HG02852 (cell line): Measurements from ENCODE around the gene SOX12.

Source experiments
- ATAC-seq: cut with Tn5 transposase; IDR thresholded peaks from one replicate; pipeline ENCODE4 v1.9.1; 2021; ENCODE audit warnings: mild to moderate bottlenecking, moderate library complexity; ENCODE audit not compliant: unreplicated experiment

SOX12 gene

DNA sequence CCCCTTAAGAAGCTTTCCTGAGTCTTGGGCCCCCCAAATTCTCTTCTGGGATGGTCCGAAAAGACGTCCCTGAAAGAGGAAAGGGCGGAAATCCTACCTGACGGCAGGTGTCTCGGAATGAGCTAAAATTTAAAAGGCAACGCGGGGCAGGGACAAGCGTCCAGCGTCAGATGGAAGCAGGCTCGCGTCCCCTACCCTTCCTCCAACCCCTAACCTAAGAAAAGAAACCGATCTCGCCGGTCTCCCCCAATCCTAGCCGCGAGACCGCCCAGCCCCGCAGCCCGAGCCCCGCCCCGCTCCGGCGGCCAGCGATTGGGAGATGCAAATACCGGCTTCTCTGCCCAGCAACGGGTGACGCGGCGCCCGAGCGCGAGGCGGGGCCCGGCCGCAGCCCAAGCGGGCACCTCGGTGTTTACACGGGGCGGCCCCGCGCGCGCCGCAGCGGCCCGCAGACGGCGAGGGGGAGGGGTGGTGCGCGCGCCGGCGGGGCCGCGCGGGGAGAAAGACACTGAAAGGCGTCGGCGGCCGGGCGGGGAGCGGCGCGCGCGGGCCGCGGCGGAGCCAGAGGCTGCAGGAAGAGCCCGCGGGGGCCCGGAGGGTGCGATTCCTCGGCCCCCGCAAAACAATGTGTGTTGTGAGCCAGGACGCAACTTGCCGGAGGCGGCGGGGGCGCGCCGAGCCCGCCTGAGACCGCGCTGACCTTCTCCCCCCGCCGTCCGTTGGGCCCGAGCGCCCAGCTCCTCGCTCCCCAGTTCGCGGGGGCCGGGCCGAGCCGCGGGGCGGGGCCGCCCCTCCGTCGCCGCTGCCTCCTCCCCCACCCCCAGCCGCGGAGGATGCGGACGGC lies at the start of gene SOX12:
TSS of gene SOX12 (plus strand) at position 508 of the 844 bp plus-strand sequence. CDS start 373 bp downstream, outside the sequence.
- peak; percentile 68 for ATAC-seq

- no peak for ATAC-seq
Observed at GRCh38 chr20:275791-276190, 49.6 kb upstream of the SOX12 start.

DNA sequence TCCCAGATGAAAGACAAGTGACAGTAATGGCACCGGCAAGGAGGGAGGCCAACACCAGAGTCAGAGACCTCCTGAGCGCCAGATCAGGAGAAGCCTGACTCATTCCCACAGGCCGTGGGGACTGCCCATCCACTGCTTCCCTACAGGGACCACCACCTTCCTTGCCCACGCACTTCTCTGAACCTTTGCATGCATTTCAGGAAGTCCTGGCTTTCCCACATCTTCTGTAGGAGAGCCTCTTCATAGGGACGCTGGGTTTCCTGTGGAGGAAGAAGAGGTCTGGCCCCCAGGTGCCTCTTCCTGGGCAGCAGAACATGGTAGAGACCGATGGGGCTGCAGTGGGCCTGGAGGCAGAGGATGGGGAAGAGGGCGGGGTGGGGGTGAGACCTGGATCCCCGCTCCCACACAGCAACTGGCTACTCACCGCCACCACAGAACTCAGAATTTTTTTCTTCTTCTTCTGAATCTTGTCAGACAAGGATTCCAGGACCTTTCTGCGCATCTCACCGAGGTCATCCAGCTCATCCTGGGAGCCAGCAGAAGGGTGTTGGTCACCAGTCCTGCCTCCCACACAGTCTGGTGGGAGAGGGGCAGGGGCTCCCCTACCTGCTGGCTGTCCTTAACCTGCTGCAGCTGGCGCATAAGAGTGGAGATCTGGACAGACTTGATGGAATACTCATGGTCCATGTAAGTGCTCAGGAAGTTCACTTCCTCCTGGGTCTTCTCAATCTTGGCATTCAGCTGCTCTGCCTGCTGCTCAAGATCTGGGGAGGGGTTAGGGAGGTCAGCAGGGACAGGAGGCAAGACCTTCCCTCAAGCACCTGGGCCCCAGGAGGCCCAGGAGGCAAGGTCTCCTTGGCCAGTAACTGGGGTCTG lies 48.5 kb upstream of the SOX12 start:
- no peak for ATAC-seq

DNA sequence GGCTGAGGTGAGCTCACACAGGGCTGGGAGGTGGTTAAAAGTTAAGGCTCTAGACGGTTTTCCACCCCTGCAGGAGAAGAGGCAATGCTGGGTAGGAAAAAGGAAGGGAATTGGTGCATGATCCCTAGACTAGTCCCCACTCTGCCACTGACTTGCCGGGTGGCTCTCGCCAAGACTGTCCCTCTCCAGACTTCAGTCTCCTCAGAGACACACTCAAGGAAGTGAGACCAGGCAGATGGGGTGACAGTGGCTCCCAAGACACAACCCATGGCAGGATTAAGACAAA lies 47.9 kb upstream of the SOX12 start:
- no peak for ATAC-seq

DNA sequence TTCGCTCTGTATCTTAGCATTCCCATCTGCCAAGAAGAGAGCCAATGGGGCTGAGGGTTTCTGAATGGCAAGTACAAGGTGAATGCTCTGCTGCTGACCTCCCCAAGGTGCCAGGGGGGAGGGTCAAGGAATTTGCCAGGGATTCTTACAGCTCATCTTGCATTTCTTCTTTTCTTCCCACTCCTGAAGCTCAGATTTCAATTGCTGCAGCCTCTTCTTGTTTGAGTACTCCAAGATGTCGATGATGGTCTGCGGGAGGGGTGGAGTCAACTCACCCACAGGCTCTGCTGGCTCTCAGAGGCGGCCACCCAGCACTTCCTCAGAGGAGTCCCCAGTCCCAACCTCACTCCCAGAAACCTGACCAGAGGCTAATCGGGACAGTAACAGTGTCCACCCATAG lies 47.2 kb upstream of the SOX12 start:
- ATAC-seq = no peak

- no peak for ATAC-seq
Observed at GRCh38 chr20:278607-279571, 46.5 kb upstream of the SOX12 start.

- ATAC-seq = no peak
Observed at GRCh38 chr20:284172-284571, 41.2 kb upstream of the SOX12 start.

DNA sequence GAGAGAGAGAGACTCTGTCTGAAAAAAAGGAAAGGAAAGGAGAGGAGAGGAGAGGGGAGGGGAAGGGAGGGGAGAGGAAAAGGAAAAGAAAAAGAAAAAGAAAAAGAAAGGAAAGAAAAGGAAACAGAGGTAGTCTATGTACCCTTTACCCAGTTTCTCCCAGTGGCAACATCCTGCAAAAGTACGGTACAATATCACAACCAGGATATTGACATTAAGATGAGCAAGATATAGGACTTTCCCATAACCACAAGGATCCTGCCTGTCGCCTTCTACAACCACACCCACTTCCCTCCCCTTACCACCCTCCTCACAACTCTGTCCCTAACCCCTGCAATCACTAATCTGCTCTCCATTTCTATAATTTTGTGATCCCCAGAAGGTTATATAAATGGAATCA lies 38.8 kb upstream of the SOX12 start:
- no peak for ATAC-seq

GRCh38 chr20:288956-289692 lies 36.2 kb upstream of the SOX12 start:
- no peak for ATAC-seq

DNA sequence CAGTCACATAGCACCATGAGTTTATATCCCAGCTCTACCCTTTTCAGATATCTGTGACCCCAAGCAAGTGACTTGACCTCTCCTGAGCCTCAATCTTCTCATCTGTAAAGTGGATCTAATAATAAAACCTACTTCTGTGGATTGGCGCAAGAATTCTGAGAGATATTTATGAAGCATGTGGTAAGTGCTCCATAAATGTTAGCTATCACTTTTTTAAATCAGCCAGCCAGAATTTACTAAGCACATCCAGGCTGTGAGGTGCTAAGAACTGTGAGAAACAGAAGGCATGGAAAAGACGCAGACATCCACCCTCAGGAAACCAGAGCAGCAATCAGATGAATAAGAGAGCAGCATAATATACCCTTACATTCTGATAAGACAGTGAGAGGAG lies 35.7 kb upstream of the SOX12 start:
- ATAC-seq = peak; percentile 11

- peak; percentile 90 for ATAC-seq
Observed at GRCh38 chr20:290084-290831, 35.1 kb upstream of the SOX12 start, which contains the start of gene C20orf96. C20orf96 (minus strand) TSS chr20:290750; CDS start chr20:290610, 140 bp downstream.

GRCh38 chr20:294602-295001 lies 30.8 kb upstream of the SOX12 start:
- no peak for ATAC-seq

DNA sequence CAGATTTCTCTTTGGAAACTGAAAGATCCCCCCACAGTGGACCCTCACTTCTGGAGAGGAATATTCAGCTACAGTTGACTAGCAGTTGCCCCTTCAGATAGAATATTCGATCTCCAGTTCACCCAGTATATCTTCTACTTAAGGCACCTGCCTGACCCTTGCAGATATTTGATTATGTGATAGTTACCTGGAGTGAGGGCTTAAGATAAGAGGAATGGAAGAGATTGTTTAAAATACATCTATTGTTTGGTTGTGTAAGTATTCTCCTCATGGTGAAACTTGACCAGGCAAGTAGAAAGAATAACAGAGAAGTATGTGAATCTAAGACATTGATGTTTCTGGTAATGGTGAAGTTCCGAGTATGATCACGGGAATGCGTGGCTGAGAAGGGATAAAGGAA lies 29.5 kb upstream of the SOX12 start:
- no peak for ATAC-seq

GRCh38 chr20:297098-297924 lies 28.0 kb upstream of the SOX12 start, which contains the start of gene ZCCHC3:
ZCCHC3 (plus strand) TSS chr20:297570; CDS start chr20:297587, 17 bp downstream.
- peak; percentile 78 for ATAC-seq

DNA sequence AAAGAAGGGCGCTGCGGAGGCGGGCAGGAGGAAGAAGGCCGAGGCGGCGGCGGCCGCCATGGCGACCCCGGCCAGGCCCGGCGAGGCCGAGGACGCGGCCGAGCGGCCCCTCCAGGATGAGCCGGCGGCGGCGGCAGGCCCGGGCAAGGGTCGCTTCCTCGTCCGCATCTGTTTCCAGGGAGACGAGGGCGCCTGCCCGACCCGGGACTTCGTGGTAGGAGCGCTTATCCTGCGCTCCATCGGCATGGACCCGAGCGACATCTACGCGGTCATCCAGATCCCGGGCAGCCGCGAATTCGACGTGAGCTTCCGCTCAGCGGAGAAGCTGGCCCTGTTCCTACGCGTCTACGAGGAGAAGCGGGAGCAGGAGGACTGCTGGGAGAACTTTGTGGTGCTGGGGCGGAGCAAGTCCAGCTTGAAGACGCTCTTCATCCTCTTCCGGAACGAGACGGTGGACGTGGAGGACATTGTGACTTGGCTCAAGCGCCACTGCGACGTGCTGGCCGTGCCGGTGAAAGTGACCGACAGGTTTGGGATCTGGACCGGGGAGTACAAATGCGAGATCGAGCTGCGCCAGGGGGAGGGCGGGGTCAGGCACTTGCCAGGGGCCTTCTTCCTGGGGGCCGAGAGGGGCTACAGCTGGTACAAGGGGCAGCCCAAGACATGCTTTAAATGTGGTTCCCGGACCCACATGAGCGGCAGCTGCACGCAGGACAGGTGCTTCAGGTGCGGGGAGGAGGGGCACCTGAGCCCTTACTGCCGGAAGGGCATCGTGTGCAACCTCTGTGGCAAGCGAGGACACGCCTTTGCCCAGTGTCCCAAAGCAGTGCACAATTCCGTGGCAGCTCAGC lies 27.2 kb upstream of the SOX12 start:
- ATAC-seq = peak; percentile 27

DNA sequence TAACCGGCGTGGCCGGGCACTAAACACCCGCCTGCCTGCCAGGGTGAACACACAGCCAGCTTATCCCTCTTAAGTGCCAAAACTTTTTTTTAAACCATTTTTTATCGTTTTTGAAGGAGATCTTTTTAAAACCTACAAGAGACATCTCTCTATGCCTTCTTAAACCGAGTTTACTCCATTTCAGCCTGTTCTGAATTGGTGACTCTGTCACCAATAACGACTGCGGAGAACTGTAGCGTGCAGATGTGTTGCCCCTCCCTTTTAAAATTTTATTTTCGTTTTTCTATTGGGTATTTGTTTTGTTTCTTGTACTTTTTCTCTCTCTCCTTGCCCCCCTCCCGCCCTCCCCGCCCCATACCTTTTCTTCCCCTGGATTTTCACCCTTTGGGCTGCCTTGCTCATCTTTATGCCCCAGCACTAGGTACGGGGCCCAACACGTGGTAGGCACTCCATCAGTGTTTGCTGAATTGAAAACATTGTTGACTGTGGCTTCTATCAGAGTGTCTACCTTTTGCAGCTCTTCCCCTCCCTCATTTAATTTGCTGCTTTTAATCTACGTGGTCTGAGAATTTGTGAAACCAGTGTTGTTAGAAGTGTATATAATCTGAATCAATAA lies 26.5 kb upstream of the SOX12 start:
- ATAC-seq = no peak

GRCh38 chr20:300345-300990 lies 24.9 kb upstream of the SOX12 start:
- ATAC-seq = no peak
